ENCODE measurements around the gene ERCC8. TPM values are rescaled to one million over a fixed set of nuclear protein-coding genes. Genes with fewer than 3 reads are reported as not detected.

The ERCC8 gene
- total and polyA plus RNA-seq, 2 of the 8 experiments (the other 6 are each of a cell fraction or from before 2014, with no cell fraction given), result 17.3 TPM

DNA sequence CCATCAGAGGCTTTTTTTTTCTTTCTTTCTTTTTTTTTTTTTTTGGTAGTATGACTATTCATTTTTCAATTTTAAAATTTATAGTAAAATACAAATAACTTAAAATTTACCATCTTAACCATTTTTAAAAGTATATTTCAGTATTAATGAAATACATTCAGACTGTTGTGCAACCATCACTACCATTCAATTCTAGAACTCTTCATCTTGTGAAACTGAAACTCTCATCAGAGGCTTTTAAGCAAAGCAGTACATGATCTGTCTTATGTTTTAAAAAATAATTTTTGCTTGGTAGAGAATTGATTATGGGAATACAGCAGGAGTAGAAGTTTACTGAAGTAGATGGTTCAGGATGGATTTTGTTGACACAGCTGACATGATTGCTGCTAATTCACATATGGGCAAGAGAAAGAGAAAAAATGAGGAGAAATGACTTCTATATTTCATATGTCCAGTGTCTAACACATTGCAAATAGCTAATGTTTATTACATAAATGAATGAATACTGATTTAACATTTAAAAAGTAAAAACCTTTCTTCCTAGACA lies 114.2 kb downstream of the ERCC8 start (continued):
- TF ChIP-seq POU5F1 (IDR thresholded peaks at IDR 0.05; ENCODE audit: low read depth, low read length), result no peak
